Activated CD4-positive, alpha-beta T cell treated with anti-CD3 and anti-CD28 coated beads, Interleukin-2, amount 50 U/mL, for 48 hours (primary cell): ENCODE results near the gene SEMA3A.

Experiments
- DNase-seq, 2 experiments: peaks; one replicate each; pipeline ENCODE4 v3.0.0-alpha.2; 2020

SEMA3A gene

GRCh38 chr7:83918142-83918541, 276.4 kb downstream of the SEMA3A start:
- no peak for DNase-seq

GRCh38 chr7:83913174-83913573, 281.4 kb downstream of the SEMA3A start:
- no peak for DNase-seq

GRCh38 chr7:83908526-83908925, 286.1 kb downstream of the SEMA3A start:
- no peak for DNase-seq
